ACHN (cell line): Measurements from ENCODE around the gene SAMD15.
"Not testable (repeated sequence)": the region's sequence is repeated elsewhere in the genome, so short reads cannot be mapped to it uniquely, and the experiment has no call there.

Experiments
- DNase-seq: peaks from one replicate; pipeline ENCODE4 v3.0.0-alpha.2; 2015
- in situ Hi-C: cut with HindIII; loops from 2 replicates; pipeline ENCODE4 v1.10.0; 2017; ENCODE audit warnings: low sequenced_read_pairs, low pct_ligation_motif_present, low pct_unique_long_range_greater_than_20kb

The SAMD15 gene

GRCh38 chr14:77372304-77372841 is 4.8 kb upstream of the SAMD15 start:
- in situ Hi-C loops: no loop called here

DNA sequence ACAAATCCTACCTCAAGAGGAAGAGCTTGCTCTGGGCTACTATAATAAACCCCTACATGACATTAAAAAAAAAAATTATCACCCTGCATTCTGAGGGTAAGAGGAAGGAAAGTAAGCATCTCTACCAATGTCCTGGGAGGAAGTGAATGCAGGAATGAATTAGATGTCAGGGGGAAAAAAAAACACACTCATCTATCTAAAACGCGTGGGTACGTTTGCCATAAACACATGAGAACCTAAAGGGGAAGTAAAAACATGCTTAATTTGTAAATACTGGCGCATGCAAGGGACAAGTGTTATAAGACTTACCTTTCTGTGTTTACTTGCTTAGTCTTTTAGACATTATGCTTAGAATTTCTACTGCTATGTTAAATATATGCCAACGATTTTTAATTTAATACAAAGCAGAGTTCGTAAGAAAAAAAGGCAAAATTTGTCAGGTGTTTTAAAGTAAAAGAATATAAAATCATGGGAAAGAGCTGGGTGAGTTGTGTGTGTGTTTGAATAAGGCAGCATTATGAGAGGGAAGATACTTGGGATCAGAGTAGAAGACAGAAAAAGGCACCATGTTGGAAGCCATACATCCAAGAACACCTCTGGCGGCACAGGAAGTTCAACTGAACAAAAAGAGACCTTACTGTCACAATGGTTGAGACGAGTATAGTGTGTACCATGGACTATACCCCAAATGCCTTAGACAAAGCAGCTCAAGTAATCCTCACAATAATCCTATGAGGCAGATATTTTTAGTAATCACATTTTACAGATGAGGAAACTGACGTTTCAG is 1.8 kb upstream of the SAMD15 start:
- DNase-seq: no peak
- in situ Hi-C loops: no loop called here

More at GRCh38 chr14:77372304-77372841, 4.8 kb upstream of the SAMD15 start:
- peak; percentile 1 for DNase-seq

- in situ Hi-C loops: no loop called here
- peak; percentile 10 for DNase-seq
These were observed 1.0 kb upstream of the SAMD15 start for GRCh38 chr14:77375973-77376770.

DNA sequence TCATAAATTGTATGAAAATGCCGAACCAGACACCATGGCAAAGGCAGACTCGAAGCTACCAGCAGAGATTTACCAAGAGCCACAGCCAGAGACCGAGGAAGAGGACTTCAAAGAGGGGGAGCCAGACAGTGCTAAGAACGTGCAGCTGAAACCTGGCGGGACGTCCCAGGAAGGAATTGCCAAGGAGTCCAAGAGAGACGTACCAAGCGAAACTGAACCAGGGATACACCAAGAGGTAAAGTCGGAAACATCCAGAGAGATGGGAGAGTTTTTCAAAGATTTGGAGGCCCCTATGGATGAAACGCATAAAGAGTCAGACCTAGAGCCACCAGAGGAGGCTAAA is 294 bp downstream of the SAMD15 start:
- in situ Hi-C loops: no loop called here

GRCh38 chr14:77378701-77379100 is 1.5 kb downstream of the SAMD15 start:
- in situ Hi-C loops: no loop called here
- DNase-seq: no peak

More for the DNA sequence above, 294 bp downstream of the SAMD15 start:
- no peak for DNase-seq

GRCh38 chr14:77390188-77390587 is 13.0 kb downstream of the SAMD15 start:
- in situ Hi-C loops: no loop called here
- DNase-seq: no peak

DNA sequence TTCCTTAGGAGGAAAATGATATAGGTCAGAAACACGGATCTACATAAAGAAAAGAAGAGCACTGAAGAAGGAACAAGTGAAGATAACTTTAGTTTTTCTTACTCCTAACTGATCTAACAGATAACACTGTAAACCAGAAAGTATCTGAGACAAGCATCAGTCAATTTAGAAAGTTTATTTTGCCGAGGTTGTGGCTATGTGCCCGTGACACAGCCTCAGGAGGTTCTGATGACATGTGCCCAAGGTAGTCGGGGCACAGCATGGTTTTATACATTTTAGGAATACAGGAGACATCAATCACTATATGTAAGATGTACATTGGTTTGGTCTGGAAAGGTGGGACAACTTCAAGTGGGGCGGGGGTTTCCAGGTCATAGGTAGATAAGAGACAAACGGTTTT is 23.0 kb downstream of the SAMD15 start:
- in situ Hi-C loops: no loop called here
- no peak for DNase-seq

GRCh38 chr14:77403768-77404167 is 26.6 kb downstream of the SAMD15 start:
- DNase-seq: no peak
- in situ Hi-C loops: no loop called here

- no peak for DNase-seq
- in situ Hi-C loops: no loop called here
These were observed 28.9 kb downstream of the SAMD15 start for GRCh38 chr14:77406086-77406485.

- DNase-seq: no peak
- in situ Hi-C loops: no loop called here
These were observed 29.5 kb downstream of the SAMD15 start for GRCh38 chr14:77406718-77407117.

DNA sequence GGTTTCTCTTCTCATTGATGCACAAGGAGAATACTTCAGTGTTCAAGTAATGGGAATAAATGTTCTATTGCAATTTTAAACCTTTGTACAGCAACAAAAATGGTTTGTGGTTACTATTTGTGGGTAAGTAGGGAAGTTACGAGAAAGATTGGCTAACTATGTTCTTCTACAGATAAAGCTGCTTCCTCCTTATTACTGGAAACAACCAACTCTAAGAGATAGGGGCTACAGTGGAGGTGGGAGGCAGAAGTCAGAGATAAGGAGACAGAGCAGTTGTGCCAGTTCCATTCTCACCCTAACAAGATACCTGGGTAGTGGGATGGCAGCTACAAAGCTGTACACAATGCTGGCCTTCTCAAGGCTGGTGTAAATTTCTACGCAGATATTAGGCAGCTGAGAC is 30.0 kb downstream of the SAMD15 start:
- in situ Hi-C loops: no loop called here
- no peak for DNase-seq

DNA sequence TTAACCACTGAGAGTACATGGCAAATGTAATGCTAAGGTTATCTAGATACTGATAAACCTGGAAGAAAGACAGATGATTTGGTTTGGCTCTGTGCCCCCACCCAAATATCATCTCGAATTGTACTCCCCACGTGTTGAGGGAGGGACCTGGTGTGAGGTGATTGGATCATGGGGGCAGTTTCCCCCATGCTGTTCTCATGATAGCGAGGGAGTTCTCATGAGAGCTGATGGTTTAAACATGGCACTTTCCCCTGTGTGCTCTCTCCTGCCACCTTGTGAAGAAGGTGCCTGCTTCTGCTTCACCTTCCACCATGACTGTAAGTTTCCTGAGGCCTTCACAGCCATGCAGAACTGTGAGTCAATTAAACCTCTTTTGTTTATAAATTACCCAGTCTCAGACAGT is 32.0 kb downstream of the SAMD15 start:
- no peak for DNase-seq
- in situ Hi-C loops: no loop called here

- DNase-seq, in situ Hi-C loops: not testable (repeated sequence)
These were observed 38.3 kb downstream of the SAMD15 start for GRCh38 chr14:77415403-77416030.

GRCh38 chr14:77416098-77416497 is 38.9 kb downstream of the SAMD15 start:
- in situ Hi-C loops: not testable (repeated sequence)

GRCh38 chr14:77416836-77417235 is 39.7 kb downstream of the SAMD15 start:
- DNase-seq: no peak
- in situ Hi-C loops: no loop called here

More at GRCh38 chr14:77416098-77416497, 38.9 kb downstream of the SAMD15 start:
- not testable (repeated sequence) for DNase-seq

GRCh38 chr14:77421201-77421600 is 44.0 kb downstream of the SAMD15 start:
- no peak for DNase-seq
- in situ Hi-C loops: no loop called here

DNA sequence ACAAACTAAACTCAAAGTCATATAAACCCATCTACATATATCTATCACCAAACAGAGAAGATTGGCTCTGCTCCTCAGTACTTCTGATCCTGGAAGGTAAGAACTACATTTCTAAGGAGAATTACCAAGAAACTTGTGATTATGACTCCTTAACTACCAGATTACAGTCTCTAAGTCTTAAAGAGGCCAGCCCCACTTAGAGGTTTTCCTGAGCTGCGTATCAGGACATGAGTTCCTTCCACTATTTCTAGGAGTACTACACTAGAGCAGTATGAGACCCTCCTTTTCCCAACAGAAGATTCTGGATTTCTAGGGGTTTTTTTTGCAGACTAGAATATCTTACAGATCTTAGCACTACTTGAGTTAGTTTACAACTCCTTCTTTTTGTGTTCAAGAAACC is 46.2 kb downstream of the SAMD15 start, which contains the start of gene NOXRED1:
TSS of gene NOXRED1 (minus strand) at position 101 of the 400 bp plus-strand sequence. CDS start 634 bp downstream, outside the sequence.
- in situ Hi-C loops: no loop called here
- DNase-seq: no peak

GRCh38 chr14:77424862-77425261 is 47.7 kb downstream of the SAMD15 start:
- DNase-seq: no peak
- in situ Hi-C loops: no loop called here

DNA sequence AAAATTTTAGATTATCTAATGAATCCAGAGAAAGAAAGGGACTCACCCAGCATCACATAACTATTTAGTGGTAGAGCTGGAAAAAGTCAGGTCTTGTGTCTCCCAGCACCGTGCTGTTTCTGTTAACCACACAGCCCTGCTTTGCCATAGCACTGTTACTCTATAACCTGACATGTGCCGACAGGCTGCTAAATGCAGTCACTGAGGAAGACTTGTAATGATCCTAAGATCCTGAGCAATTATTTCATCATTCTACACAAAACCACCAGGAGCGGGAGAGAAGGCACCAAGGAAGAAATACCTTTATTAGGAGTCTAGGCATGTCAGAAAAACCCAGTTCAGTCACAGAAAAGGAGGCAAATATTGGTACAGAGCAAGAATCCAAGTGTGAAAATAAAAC is 49.2 kb downstream of the SAMD15 start:
- in situ Hi-C loops: no loop called here

More for the DNA sequence above, 49.2 kb downstream of the SAMD15 start:
- no peak for DNase-seq
